ENCODE results near the gene ZNF600. TPM values are rescaled to one million over a fixed set of nuclear protein-coding genes. Genes with fewer than 3 reads are reported as not detected.
A peak's percentile ranks its signal among the peaks of the same experiment; 100 is the strongest.
"Not testable (repeated sequence)": the region's sequence is repeated elsewhere in the genome, so short reads cannot be mapped to it uniquely, and the experiment has no call there.

Gene ZNF600
- total RNA-seq, 1 donor from 2014 or later = 2.3 TPM

DNA sequence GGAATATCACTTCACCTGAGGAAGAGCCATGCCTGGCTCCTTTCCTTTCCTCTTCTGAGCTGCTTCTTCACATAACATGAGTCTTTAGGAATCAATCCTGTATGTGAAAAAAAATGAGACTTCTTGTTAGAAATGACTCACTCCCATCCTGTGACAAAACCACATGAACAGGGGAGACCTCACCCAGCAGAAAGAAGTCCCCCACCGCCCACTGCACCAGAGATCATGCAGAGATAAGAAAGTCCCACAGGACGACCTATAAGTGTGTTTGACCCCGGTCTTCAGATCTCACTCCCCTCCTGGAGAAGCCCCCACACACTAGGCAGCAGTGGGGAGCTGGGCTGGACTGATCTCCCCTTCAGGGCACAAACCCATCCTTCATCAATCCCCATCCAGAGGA is 7.8 kb downstream of the ZNF600 start:
- H3K9me3 Mint-ChIP-seq = no peaks in the 10 kb centered on the region
- TF ChIP-seq, protein P1, sequence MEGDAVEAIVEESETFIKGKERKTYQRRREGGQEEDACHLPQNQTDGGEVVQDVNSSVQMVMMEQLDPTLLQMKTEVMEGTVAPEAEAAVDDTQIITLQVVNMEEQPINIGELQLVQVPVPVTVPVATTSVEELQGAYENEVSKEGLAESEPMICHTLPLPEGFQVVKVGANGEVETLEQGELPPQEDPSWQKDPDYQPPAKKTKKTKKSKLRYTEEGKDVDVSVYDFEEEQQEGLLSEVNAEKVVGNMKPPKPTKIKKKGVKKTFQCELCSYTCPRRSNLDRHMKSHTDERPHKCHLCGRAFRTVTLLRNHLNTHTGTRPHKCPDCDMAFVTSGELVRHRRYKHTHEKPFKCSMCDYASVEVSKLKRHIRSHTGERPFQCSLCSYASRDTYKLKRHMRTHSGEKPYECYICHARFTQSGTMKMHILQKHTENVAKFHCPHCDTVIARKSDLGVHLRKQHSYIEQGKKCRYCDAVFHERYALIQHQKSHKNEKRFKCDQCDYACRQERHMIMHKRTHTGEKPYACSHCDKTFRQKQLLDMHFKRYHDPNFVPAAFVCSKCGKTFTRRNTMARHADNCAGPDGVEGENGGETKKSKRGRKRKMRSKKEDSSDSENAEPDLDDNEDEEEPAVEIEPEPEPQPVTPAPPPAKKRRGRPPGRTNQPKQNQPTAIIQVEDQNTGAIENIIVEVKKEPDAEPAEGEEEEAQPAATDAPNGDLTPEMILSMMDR (conservative IDR thresholded peaks at IDR 0.05) = no peak
- no peaks in the 10 kb centered on the region for H3K4me1 Mint-ChIP-seq
- no peaks in the 10 kb centered on the region for H3K27me3 Mint-ChIP-seq (ENCODE audit: low read depth)
- H3K27ac Mint-ChIP-seq (ENCODE audit: unreplicated experiment) = no peak overlapping the region
- no peak for DNase-seq (ENCODE audit: low read depth, low spot score)
- no peaks in the 10 kb centered on the region for H3K36me3 Mint-ChIP-seq (ENCODE audit: low read depth)
- H3K4me3 Mint-ChIP-seq = no peak overlapping the region

DNA sequence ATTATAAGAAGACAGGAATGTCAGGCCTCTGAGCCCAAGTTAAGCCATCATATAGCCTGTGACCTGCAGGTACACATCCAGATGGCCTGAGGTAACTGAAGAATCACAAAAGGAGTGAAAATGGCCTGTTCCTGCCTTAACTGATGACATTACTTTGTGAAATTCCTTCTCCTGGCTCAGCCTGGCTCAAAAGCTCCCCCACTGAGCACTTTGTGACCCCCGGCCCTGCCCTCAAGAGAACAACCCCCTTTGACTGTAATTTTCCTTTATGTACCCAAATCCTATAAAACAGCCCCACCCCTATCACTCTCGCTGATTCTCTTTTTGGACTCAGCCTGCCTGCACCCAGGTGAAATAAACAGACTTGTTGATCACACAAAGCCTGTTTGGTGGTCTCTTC is 30.1 kb downstream of the ZNF600 start:
- not testable (repeated sequence) for H3K36me3 Mint-ChIP-seq (ENCODE audit: low read depth)

GRCh38 chr19:52749780-52750179 is 36.8 kb downstream of the ZNF600 start:
- no peak overlapping the region for H3K27ac Mint-ChIP-seq (ENCODE audit: unreplicated experiment)
- no peaks in the 10 kb centered on the region for H3K4me1 Mint-ChIP-seq
- no peak overlapping the region for H3K4me3 Mint-ChIP-seq

More for the DNA sequence above, 30.1 kb downstream of the ZNF600 start:
- H3K27ac Mint-ChIP-seq (ENCODE audit: unreplicated experiment); DNase-seq (ENCODE audit: low read depth, low spot score); H3K4me1 Mint-ChIP-seq; H3K4me3 Mint-ChIP-seq; H3K9me3 Mint-ChIP-seq; H3K27me3 Mint-ChIP-seq (ENCODE audit: low read depth): not testable (repeated sequence)

GRCh38 chr19:52748336-52748950 is 38.1 kb downstream of the ZNF600 start:
- no peaks in the 10 kb centered on the region for H3K36me3 Mint-ChIP-seq (ENCODE audit: low read depth)
- H3K4me3 Mint-ChIP-seq = no peak overlapping the region
- TF ChIP-seq, protein P1 (conservative IDR thresholded peaks at IDR 0.05) = peak; percentile 68
- H3K4me1 Mint-ChIP-seq = no peaks in the 10 kb centered on the region
- DNase-seq (ENCODE audit: low read depth, low spot score) = no peak
- no peaks in the 10 kb centered on the region for H3K9me3 Mint-ChIP-seq
- H3K27me3 Mint-ChIP-seq (ENCODE audit: low read depth) = no peaks in the 10 kb centered on the region
- no peak overlapping the region for H3K27ac Mint-ChIP-seq (ENCODE audit: unreplicated experiment)

More at GRCh38 chr19:52749780-52750179, 36.8 kb downstream of the ZNF600 start:
- Mint-ChIP-seq H3K36me3 (ENCODE audit: low read depth) (no peaks in the 10 kb centered on the region), H3K9me3 (no peaks in the 10 kb centered on the region), H3K27me3 (ENCODE audit: low read depth) (no peaks in the 10 kb centered on the region)
- no peak for DNase-seq (ENCODE audit: low read depth, low spot score)
- TF ChIP-seq, protein P1 (conservative IDR thresholded peaks at IDR 0.05) = no peak

GRCh38 chr19:52745919-52746318 is 40.7 kb downstream of the ZNF600 start:
- not testable (repeated sequence) for H3K4me3 Mint-ChIP-seq; DNase-seq (ENCODE audit: low read depth, low spot score); H3K9me3 Mint-ChIP-seq; H3K4me1 Mint-ChIP-seq; H3K36me3 Mint-ChIP-seq (ENCODE audit: low read depth); H3K27ac Mint-ChIP-seq (ENCODE audit: unreplicated experiment); H3K27me3 Mint-ChIP-seq (ENCODE audit: low read depth)

GRCh38 chr19:52743091-52743490 is 43.5 kb downstream of the ZNF600 start:
- no peaks in the 10 kb centered on the region for H3K4me1 Mint-ChIP-seq
- DNase-seq (ENCODE audit: low read depth, low spot score) = no peak
- no peak overlapping the region for H3K27ac Mint-ChIP-seq (ENCODE audit: unreplicated experiment)
- H3K36me3 Mint-ChIP-seq (ENCODE audit: low read depth) = no peaks in the 10 kb centered on the region
- H3K9me3 Mint-ChIP-seq = no peaks in the 10 kb centered on the region
- no peaks in the 10 kb centered on the region for H3K27me3 Mint-ChIP-seq (ENCODE audit: low read depth)
- TF ChIP-seq, protein P1 (conservative IDR thresholded peaks at IDR 0.05) = no peak
- H3K4me3 Mint-ChIP-seq = no peak overlapping the region
